Stimulated activated naive B cell treated with anti-CD40 and anti-IgM and Interleukin-4, amounts not matched to agents 10 μg/mL and 1 μg/mL and 100 μg/mL, for 72 hours (primary cell): ENCODE data around the gene CRYBA2.

Experiments
- ATAC-seq, 2 donors: fragments of 150-1000 bp; cut with Tn5 transposase; replicated peaks; 2 replicates each; pipeline ENCODE4 v1.10.0; 2021; ENCODE audit warnings: moderate library complexity in 1 of 2
- DNase-seq: peaks from one replicate; pipeline ENCODE4 v3.0.0; 2021
- H3K27ac Mint-ChIP-seq: one replicate; pipeline ENCODE4 v1.8.0; 2022; ENCODE audit warnings: mild to moderate bottlenecking, mixed read lengths
- H3K27me3 Mint-ChIP-seq, 2 donors: one replicate each; pipeline ENCODE4 v1.8.0; 2022; ENCODE audit warnings: mixed read lengths in 2 of 2
- H3K36me3 Mint-ChIP-seq, 2 donors: one replicate each; pipeline ENCODE4 v1.8.0; 2022; ENCODE audit warnings: mixed read lengths in 2 of 2, mild to moderate bottlenecking in 1 of 2
- H3K4me1 Mint-ChIP-seq, 2 donors: one replicate each; pipeline ENCODE4 v1.8.0; 2022; ENCODE audit warnings: mixed read lengths in 2 of 2, mild to moderate bottlenecking in 1 of 2
- H3K4me3 Mint-ChIP-seq, 2 donors: one replicate each; pipeline ENCODE4 v1.8.0; 2022; ENCODE audit warnings: mild to moderate bottlenecking in 2 of 2, mixed read lengths in 2 of 2, moderate library complexity in 1 of 2
- H3K9me3 Mint-ChIP-seq, 2 donors: one replicate each; pipeline ENCODE4 v1.8.0; 2022; ENCODE audit warnings: mixed read lengths in 2 of 2, mild to moderate bottlenecking in 1 of 2

Gene CRYBA2

GRCh38 chr2:219017201-219017931, 24.1 kb upstream of the CRYBA2 start:
- H3K27ac Mint-ChIP-seq: no peak overlapping the region
- H3K36me3 Mint-ChIP-seq: no peaks in the 10 kb centered on the region
- ATAC-seq (no peak), DNase-seq (no peak)
- no peak overlapping the region for H3K4me3 Mint-ChIP-seq
- H3K9me3 Mint-ChIP-seq: no peaks in the 10 kb centered on the region
- H3K4me1 Mint-ChIP-seq: no peaks in the 10 kb centered on the region
- peaks cover 46 to 74% of the 10 kb centered on the region in 2 donors for H3K27me3 Mint-ChIP-seq

GRCh38 chr2:219016721-219017120, 23.5 kb upstream of the CRYBA2 start:
- no peak for DNase-seq
- H3K4me1 Mint-ChIP-seq: no peaks in the 10 kb centered on the region
- H3K36me3 Mint-ChIP-seq: no peaks in the 10 kb centered on the region
- H3K4me3 Mint-ChIP-seq: no peak overlapping the region
- H3K9me3 Mint-ChIP-seq: no peaks in the 10 kb centered on the region
- H3K27me3 Mint-ChIP-seq: peaks cover 47 to 73% of the 10 kb centered on the region in 2 donors
- no peak overlapping the region for H3K27ac Mint-ChIP-seq
- ATAC-seq: no peak

DNA sequence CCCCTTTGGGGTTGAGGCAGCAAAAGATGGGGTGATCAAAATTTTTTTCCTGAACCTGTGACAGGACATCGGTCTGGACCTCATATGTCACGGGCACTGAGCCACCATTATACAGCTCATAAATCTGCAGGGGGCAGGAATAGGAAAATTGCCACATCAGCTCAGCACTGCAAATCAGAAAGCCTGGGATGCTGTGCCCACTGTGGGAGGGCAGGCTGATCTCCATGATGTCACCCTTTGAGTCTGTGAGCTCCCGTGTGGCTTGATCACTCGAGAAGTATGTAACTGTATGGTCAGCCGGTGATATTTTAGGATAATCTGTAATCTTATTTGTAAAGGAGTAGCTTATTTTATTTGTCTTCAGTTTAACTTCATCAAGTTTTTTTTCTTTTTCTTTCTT, 17.7 kb upstream of the CRYBA2 start:
- Mint-ChIP-seq H3K27ac (no peak overlapping the region), H3K27me3 (peaks cover 68 to 74% of the 10 kb centered on the region in 2 donors), H3K4me1 (no peaks in the 10 kb centered on the region), H3K4me3 (no peak overlapping the region), H3K9me3 (peaks cover 0 to 1% of the 10 kb centered on the region in 2 donors), H3K36me3 (no peaks in the 10 kb centered on the region)
- DNase-seq: no peak
- ATAC-seq: no peak

DNA sequence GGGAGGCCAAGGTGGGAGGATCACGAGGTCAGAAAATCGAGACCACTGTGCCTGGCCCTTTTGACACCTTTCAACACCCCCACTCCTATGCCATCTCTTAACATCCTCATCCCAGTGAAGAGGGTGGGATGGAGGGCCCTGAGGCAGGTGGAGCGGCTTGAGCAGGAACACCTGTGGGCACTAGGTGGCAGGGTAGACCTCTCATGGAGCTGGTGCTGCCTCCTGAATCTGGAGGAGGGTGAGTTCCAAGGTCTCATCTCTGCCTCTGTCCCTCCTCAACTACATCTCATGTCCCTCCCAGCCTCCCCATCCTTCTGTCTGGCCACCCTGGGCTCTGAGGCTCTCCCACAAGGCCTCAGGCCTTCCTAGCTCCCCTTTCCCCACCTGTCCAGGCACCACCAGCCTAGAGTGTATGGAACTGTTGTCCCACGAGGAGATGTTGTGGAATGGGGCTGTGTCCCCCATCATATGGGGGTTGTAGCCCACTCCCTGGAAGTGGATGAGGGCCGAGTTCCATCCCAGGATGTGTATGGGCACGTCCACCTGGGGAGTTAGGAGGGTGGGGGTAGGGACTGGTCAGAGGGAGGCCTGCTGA, 17.0 kb upstream of the CRYBA2 start:
- Mint-ChIP-seq H3K9me3 (peaks cover 0 to 1% of the 10 kb centered on the region in 2 donors), H3K36me3 (peaks cover 0 to 1% of the 10 kb centered on the region in 2 donors), H3K4me1 (no peaks in the 10 kb centered on the region), H3K4me3 (no peak overlapping the region), H3K27me3 (peaks cover 72 to 74% of the 10 kb centered on the region in 2 donors), H3K27ac (no peak overlapping the region)
- DNase-seq (no peak), ATAC-seq (peak; percentile 72 to 76)

- Mint-ChIP-seq H3K27me3 (peaks cover 72 to 74% of the 10 kb centered on the region in 2 donors), H3K27ac (no peak overlapping the region), H3K4me1 (peaks cover 0 to 5% of the 10 kb centered on the region in 2 donors), H3K36me3 (peaks cover 0 to 1% of the 10 kb centered on the region in 2 donors), H3K4me3 (no peak overlapping the region), H3K9me3 (peaks cover 0 to 1% of the 10 kb centered on the region in 2 donors)
- DNase-seq (no peak), ATAC-seq (no peak)
Measured at GRCh38 chr2:219009294-219009693, 16.1 kb upstream of the CRYBA2 start.

- peaks cover 0 to 1% of the 10 kb centered on the region in 2 donors for H3K36me3 Mint-ChIP-seq
- H3K27ac Mint-ChIP-seq: no peak overlapping the region
- peaks cover 0 to 1% of the 10 kb centered on the region in 2 donors for H3K9me3 Mint-ChIP-seq
- H3K27me3 Mint-ChIP-seq: peaks cover 82 to 94% of the 10 kb centered on the region in 2 donors
- no peak overlapping the region for H3K4me3 Mint-ChIP-seq
- H3K4me1 Mint-ChIP-seq: peaks cover 14 to 34% of the 10 kb centered on the region in 2 donors
- ATAC-seq (no peak), DNase-seq (no peak)
Measured at GRCh38 chr2:219003979-219004378, 10.8 kb upstream of the CRYBA2 start.

DNA sequence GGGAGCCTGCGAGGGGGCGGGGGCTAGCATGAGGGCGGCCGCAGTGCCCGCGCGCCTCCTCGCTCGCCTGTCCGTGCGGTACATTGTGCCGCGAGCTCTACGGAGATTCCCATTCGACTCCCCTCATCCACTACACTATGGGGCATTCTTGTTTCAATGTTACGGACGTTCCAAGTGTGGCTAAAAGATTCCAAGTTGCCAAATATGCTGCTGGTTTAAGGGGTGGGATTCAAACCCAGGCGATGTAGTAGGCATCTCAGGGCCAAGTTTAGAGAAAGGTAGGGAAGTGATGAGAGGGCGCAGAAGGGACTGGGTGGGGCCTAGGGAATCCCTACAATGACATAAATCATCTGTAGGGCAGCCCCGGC, 10.0 kb upstream of the CRYBA2 start:
- peaks cover 0 to 1% of the 10 kb centered on the region in 2 donors for H3K9me3 Mint-ChIP-seq
- H3K4me1 Mint-ChIP-seq: peaks cover 14 to 34% of the 10 kb centered on the region in 2 donors
- H3K27ac Mint-ChIP-seq: no peak overlapping the region
- ATAC-seq: peak in 1 of 2 donors; percentile 17
- peak overlapping the region in 1 of 2 donors; percentile 17 for H3K4me3 Mint-ChIP-seq
- H3K36me3 Mint-ChIP-seq: peaks cover 0 to 1% of the 10 kb centered on the region in 2 donors
- peaks cover 83 to 95% of the 10 kb centered on the region in 2 donors for H3K27me3 Mint-ChIP-seq
- DNase-seq: no peak

DNA sequence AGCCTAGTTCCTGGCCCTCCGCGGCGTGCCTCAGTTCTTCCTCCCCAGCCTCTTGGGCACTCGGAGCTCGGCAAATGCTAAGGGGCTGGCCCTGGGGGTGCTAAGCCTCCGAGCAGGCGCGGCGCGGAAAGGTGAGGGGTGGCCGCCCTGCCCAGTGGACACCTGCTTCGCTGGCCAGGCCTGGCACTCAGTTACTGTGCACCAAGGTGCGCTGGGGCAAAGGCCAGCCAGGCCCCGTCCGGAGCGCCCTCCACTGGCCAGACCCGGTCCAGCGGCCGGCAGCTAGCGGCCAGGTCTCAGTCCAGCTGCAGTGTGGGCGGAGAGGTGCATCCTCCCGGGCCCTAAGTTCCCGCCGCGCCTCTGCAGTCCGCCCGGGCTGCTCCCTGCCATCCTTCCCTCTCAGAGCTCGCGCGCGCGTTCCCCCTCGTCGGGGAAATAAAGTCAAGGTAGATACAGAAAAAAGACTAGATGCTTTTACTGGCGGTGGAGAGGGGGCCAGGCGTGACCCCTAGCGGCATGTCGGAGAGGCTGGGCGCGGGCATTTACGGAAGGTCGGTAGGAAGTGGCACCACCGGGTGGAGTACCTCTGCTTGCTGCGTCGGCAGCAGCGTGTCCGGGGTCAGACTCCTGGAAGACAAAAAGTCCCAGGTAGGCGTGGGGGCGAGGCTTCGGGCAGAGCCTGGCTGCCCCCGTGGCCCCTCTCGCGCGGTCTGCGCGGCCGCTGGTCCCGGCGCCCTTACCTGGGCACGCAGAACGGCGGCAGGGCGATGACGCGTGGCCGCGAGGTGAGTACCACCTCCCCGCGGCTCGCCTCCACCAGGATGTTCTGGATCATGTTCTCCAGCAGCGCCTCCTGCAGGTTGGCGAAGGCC, 9.4 kb upstream of the CRYBA2 start:
- peaks cover 0 to 1% of the 10 kb centered on the region in 2 donors for H3K36me3 Mint-ChIP-seq
- peaks cover 14 to 34% of the 10 kb centered on the region in 2 donors for H3K4me1 Mint-ChIP-seq
- H3K9me3 Mint-ChIP-seq: no peaks in the 10 kb centered on the region
- peak overlapping the region; percentile 66 to 72 for H3K4me3 Mint-ChIP-seq
- peak overlapping the region; percentile 74 for H3K27ac Mint-ChIP-seq
- no peak for DNase-seq
- ATAC-seq: peak; percentile 23 to 31
- H3K27me3 Mint-ChIP-seq: peaks cover 85 to 95% of the 10 kb centered on the region in 2 donors

- peak; percentile 62 to 66 for ATAC-seq
- peaks cover 85 to 95% of the 10 kb centered on the region in 2 donors for H3K27me3 Mint-ChIP-seq
- peak overlapping the region; percentile 60 for H3K27ac Mint-ChIP-seq
- peaks cover 16 to 34% of the 10 kb centered on the region in 2 donors for H3K4me1 Mint-ChIP-seq
- peaks cover 0 to 1% of the 10 kb centered on the region in 2 donors for H3K36me3 Mint-ChIP-seq
- peak overlapping the region; percentile 65 to 66 for H3K4me3 Mint-ChIP-seq
- no peaks in the 10 kb centered on the region for H3K9me3 Mint-ChIP-seq
- no peak for DNase-seq
Measured at GRCh38 chr2:219001577-219002394, 8.6 kb upstream of the CRYBA2 start.

DNA sequence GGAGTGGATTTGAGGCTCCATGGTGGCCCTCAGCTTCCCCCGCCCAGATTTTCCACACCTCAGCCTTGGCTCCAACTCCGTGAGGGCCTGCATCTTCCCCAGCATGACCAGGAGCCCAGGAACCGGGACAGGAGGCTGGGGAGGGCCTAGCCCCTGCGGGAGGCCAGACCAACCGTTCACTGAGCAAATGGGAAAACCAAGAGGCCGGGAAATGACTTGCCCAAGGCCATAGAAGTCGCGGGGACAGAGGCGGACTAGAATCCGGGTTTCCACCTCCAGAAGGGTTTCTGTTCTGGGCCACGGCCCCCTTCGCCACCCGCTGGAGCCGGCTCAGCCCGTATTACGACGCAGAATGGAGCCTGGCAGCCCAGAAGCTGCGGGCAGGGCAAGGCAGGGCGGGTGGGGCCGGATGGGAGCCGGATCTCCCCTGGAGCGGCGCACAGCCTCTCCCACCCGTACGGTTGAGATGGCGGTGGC, 7.9 kb upstream of the CRYBA2 start:
- Mint-ChIP-seq H3K27me3 (peaks cover 90 to 95% of the 10 kb centered on the region in 2 donors), H3K9me3 (no peaks in the 10 kb centered on the region), H3K4me1 (peaks cover 18 to 37% of the 10 kb centered on the region in 2 donors), H3K4me3 (no peak overlapping the region), H3K36me3 (peaks cover 0 to 1% of the 10 kb centered on the region in 2 donors), H3K27ac (no peak overlapping the region)
- ATAC-seq: no peak
- no peak for DNase-seq

- no peak overlapping the region for H3K27ac Mint-ChIP-seq
- ATAC-seq (no peak), DNase-seq (no peak)
- H3K4me3 Mint-ChIP-seq: no peak overlapping the region
- no peaks in the 10 kb centered on the region for H3K36me3 Mint-ChIP-seq
- peaks cover 90 to 95% of the 10 kb centered on the region in 2 donors for H3K27me3 Mint-ChIP-seq
- peaks cover 22 to 42% of the 10 kb centered on the region in 2 donors for H3K4me1 Mint-ChIP-seq
- H3K9me3 Mint-ChIP-seq: no peaks in the 10 kb centered on the region
Measured at GRCh38 chr2:219000569-219000960, 7.3 kb upstream of the CRYBA2 start.

- no peak for DNase-seq
- no peak for ATAC-seq
- H3K36me3 Mint-ChIP-seq: no peaks in the 10 kb centered on the region
- no peak overlapping the region for H3K4me3 Mint-ChIP-seq
- no peak overlapping the region for H3K27ac Mint-ChIP-seq
- H3K27me3 Mint-ChIP-seq: peaks cover 90 to 95% of the 10 kb centered on the region in 2 donors
- H3K9me3 Mint-ChIP-seq: no peaks in the 10 kb centered on the region
- H3K4me1 Mint-ChIP-seq: peaks cover 25 to 42% of the 10 kb centered on the region in 2 donors
Measured at GRCh38 chr2:218999881-219000568, 6.8 kb upstream of the CRYBA2 start.
